HK-2 (cell line): ENCODE data around the gene VRTN.
"Not testable (repeated sequence)": the region's sequence is repeated elsewhere in the genome, so short reads cannot be mapped to it uniquely, and the experiment has no call there.

Experiments
- DNase-seq: peaks from one replicate; pipeline ENCODE4 v3.0.0-alpha.2; 2018; ENCODE audit not compliant: unreplicated experiment

Gene VRTN

DNA sequence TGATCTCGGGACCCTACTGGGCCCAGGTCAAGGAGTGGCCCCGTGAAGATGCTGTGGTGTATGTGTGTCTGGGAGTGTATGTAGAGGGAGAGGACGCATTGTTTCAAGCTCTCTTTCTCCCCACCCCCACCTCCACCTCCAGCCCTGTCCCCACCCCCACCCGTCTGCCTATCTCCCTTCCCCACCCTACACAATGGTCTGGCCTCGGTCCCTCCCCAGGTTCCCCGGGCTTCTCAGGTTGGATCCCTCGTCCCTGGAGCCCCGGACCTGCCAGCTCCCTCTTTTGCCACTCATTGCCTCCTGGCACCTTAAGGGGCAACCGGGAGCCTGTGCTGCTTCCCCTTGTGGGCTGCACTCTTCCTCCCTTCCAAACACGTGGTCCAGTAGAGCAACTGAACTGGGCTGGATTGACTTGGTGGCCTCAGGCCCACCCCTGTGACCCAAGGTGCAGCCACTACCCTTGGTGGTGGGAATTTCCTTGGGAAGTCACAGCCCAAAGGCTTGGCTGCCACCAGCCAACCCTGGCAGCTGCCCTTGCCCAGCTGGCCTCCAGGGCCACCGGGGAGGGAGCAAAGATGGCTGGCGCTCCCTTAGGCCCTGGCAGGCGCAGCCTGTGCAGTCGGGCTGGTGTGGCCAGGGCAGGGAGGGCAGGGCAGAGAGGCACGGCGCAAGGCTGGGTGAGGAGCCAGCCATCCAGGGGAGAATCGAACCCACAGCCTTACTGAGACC, 628 bp downstream of the VRTN start:
- no peak for DNase-seq

DNA sequence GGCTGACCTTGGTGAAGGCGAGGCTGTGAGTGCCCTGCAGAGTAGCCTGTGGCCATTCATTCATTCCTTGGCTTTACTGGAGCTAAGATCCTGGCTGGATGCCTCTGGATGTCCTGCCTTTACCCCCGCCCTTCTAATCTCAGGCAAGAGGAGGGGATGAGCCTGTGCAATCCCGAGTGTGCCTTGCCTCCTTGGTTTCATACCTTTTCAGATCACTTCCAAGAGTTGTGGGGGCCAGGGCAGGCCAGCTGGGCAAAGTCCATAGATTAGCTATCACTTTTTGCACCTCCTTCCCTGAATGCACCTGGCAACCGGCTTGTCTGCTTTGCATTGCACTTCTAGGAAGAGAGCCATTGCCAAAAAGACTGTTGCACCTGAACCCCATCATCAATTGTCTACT, 1.5 kb downstream of the VRTN start:
- DNase-seq: no peak

DNA sequence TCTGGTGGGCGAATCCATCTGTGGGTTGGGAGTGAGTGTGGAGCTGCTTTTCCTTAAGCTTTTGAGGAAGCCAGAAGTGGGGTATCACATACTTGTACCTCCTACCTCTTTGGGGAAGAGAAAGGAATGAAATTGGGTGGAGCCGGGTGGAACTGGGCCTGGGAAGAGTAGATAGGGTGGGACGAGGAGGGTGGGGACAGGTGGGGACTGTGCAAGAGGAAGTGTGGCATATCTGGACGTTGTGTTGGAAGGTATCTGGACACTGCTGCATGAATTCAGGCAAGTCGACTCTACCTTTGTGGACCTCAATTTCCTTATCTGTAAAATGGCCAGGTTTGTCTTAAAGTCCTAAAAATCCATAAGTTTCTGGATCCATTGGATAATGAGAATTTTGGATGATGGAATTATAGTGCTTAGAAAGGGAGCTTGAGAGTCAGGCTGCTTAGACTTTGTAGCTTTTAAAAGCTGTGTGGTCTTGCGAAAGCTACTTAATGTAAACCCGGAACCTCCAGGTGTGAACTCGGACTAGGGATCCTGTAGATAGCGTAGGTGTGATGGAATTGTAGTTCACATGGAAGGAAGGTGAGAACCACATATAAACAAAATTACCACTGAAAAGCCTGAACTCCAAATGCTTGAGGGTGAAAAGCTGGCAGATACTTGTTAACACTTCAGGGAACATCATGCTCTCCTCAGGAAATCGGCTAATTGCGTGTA, 2.1 kb downstream of the VRTN start:
- no peak for DNase-seq

DNA sequence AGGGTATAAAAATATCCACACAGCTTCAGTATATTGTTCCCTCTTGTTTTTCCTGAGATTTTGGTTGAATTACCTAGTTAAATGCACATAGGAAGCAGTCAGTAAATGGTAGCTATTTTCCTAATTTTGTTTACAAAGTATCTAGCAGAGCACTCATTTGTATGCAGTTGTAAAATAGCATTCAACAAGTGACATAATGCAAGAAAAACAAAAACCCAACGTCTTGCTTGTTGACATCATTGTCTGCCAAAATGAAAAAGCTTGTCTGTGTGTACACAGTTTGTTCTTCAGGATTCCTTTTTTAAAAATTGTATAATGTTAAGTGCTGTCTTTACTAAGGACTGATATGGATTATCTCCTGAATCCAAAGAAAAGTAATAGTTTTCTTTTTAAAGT, 2.7 kb downstream of the VRTN start:
- DNase-seq: no peak

DNA sequence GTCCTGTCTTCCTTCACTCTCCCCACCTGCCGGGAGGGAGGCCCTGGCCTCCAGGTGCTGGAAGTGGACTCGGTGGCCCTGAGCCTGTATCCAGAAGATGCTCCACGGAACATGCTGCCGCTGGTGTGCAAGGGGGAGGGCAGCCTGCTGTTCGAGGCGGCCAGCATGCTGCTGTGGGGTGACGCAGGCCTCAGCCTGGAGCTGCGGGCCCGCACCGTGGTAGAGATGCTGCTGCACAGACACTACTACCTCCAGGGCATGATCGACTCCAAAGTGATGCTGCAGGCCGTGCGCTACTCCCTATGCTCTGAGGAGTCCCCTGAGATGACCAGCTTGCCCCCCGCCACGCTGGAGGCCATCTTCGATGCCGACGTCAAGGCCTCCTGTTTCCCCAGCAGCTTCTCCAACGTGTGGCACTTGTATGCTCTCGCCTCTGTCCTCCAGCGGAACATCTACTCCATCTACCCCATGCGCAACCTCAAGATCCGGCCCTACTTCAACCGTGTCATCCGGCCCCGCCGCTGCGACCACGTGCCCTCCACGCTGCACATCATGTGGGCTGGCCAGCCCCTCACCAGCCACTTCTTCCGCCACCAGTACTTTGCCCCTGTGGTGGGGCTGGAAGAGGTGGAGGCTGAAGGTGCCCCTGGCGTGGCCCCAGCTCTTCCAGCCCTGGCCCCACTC, 8.8 kb downstream of the VRTN start:
- no peak for DNase-seq

DNA sequence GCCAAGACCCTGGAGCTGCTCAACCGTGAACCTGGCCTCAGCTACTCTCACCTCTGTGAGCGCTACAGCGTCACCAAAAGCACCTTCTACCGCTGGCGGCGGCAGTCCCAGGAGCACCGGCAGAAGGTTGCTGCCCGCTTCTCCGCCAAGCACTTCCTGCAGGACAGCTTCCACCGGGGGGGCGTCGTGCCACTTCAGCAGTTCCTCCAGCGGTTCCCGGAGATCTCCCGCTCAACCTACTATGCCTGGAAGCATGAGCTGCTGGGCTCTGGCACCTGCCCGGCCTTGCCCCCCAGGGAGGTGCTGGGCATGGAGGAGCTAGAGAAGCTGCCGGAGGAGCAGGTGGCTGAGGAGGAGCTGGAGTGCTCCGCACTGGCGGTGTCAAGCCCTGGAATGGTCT, 9.3 kb downstream of the VRTN start:
- no peak for DNase-seq

DNA sequence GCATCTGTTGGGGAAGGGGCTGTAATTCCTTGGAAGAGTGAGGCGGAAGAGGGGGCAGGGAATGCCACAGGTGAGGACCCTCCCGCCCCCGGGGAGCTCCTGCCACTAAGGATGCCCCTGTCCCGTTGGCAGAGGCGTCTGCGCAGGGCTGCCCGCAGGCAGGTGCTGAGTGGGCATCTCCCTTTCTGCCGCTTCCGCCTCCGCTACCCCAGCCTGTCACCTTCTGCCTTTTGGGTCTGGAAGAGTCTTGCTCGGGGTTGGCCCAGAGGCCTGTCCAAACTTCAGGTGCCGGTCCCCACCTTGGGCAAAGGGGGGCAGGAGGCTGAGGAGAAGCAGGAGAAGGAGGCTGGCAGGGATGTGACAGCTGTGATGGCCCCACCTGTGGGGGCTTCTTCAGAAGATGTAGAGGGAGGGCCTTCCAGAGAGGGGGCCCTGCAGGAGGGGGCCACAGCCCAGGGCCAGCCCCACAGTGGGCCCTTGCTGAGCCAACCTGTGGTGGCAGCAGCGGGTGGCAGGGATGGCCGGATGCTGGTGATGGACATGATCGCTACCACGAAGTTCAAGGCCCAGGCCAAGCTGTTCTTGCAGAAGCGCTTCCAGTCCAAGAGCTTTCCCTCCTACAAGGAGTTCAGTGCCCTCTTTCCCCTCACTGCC, 10.0 kb downstream of the VRTN start:
- no peak for DNase-seq

DNA sequence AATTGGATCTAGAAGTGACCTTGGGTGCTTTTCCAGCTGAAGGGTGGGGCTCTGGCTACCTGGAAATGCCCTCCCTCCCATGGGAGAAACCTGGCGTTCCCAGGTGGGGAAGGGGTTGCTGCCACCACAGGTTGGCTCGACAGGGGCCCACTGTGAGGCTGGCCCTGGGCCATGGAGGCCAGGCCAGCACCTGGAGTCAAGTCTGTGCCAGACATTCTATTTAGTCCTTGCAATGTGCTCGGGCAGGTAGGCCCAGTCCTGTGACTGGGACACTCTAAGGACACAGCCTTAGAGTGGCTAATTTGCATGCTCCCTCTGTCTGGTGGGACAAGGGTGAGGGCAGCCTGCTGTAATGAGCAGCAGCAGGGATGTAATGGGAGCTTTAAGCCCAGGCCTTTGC, 11.9 kb downstream of the VRTN start:
- no peak for DNase-seq

DNA sequence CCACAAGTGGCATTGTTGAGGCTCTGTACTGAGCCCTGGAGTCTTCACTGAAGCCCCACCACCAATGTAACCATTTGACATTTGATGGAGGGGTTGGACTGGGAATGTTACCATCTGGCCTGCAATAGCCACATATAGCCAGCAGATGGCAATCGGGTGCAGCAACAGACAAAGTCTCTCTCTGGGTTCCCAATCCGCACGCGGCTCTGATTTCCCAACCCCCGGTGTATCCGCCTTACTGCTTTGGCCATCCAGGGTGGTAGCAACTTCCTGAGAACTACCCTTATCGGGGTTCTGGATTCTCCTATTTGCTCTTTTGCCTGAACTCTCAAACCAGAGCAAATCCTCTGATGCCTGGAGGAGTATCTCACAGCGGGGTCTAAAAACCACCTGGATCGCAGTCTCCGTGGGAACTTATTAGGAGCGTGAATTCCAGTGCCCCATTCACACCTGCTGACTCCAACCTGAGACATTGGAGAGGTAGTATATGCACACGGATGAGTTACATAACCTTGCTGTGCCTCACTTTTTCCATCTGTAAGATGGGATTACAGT, 14.2 kb downstream of the VRTN start:
- peak; percentile 71 for DNase-seq

DNA sequence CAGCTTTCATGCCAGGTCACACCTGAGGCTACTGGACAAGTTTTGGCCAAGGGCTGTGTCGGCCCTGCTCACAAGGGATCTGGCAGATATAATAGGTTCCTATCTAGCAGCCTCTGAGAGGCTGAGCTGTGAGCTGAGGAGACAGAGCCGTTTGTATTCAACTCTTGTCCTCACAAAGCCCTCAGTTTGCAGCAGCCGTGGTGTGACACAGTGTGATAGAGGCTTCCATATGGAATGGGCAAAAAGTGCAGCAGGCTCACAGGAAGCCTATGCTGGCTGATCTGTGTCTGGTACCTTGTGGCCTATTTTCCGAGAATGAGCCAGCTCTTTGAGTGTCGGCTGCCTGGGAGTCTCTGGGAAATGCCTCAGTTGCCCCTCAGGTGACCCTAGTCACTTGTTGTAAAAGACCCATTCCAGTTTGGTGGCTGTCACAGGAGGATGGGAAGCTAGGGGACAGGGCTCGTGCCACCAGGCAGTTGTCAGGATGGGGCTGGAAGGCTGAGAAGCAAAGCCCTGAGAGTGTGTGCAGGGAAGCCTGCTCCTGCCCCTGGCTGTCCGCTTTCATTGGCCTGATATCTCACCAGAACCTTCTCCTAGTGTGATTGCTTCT, 16.1 kb downstream of the VRTN start:
- no peak for DNase-seq

DNA sequence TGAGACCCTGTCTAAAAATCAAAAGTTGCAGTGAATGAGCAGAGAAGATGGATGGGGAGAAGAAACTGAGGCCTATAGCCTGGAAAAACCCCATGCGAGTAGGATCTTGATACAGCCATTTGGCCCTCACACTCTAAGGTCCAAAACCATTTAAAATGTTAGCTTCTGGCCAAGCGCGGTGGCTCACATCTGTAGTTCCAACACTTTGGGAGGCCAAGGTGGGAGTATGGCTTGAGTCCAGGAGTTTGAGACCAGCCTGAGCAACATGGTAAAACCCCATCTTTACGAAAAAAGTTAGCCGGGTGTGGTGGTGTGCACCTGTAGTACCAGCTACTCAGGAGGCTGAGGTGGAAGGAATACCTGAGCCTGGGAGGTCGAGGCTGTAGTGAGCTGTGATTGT, 19.8 kb downstream of the VRTN start:
- no peak for DNase-seq

DNA sequence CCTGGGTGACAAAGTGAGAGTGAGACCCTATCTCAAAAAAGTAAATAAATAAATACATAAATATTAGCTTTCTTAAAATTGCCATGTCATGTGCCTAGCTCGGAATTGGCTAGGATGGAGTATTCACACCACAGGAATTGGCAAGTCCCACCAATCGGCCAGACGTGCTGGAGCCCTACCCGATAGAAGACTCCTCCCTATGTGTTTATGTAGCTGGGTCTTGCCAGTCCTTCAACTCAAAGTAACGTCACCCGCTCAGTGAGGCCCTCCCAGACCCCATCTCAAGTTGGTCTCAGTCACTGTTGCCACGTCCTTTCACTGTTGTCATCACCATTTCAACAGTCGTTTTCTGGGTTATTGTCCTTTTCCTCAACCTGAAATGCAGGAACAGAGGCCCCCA, 20.2 kb downstream of the VRTN start:
- no peak for DNase-seq

DNA sequence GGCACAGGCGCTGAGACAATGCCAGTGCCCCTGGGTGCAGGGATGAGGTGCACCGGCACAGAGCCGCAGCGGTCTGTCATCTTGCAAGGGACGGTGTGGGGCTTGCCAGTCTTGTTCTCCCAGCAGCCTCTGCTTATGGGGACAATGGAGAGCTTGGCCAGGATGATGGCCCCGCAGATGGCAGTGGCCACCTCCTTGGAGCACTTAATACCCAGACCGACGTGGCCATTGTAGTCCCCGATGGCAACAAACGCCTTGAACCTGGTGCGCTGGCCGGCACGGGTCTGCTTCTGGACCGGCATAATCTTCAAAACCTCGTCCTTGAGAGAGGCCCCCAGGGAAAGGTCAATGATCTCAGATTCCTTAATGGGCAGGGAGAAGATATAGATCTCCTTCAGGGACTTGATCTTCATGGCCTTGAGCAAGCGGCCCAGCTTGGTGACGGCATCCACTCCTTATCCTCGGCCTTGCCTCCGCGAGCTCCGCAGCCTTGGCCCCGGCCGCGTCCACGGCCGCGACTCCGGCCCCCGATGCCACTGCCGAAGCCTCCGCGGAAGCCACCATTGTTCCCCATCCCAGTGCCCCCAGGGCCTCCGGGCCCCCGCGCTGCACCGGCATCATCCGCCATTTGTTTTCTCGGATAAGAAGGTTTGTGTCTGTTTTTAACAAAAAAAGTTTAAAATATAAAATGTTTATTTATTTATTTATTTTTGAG, 29.9 kb downstream of the VRTN start:
- no peak for DNase-seq

DNA sequence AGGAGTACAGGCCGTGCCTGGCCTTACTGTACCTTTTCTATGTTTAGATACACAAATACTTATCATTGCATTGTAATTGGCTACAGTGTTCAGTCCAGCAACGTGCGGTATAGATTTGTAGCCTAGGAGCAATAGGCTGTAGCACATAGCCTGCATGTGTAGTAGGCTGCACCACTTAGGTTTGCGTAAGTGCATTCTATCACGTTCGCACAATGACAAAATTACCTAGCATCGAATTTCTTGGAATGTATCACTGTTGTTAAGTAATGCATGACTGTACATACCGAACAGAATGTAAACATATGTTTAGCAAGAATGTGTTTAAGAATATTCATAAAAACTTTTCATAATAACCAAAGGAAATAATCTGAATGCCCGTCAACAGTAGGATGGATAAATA, 31.9 kb downstream of the VRTN start:
- no peak for DNase-seq

DNA sequence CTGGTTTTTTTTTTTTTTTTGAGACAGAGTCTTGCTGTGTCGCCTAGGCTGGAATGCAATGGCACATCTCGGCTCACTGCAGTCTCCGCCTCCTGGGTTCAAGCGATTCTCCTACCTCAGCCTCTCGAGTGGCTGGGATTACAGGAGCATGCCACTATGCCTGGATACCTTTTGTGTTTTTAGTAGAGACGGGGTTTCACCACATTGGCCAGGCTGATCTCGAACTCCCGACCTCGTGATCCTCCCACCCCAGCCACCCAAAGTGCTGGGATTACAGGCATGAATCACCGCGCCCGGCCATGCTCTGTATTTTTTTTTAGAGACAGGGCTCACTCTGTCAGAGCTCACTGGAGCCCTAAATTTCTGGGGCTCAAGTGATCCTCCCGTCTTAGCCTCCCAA, 32.6 kb downstream of the VRTN start:
- no peak for DNase-seq

DNA sequence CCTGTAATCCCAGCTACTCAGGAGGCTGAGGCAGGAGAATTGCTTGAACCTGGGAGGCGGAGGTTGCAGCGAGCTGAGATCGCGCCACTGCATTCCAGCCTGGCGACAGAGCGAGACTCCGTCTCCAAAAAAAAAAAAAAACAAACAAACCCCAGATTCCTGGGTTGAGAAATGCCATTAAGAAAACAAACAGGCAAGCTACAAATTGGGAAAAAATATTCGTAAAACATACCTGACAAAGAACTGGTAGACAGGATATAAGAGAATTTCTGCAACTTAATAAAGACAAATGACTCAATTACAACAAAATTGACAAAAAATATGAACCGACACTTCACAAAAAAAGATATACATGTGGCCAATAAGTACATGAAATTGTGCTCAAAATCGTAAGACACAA, 33.3 kb downstream of the VRTN start:
- not testable (repeated sequence) for DNase-seq

DNA sequence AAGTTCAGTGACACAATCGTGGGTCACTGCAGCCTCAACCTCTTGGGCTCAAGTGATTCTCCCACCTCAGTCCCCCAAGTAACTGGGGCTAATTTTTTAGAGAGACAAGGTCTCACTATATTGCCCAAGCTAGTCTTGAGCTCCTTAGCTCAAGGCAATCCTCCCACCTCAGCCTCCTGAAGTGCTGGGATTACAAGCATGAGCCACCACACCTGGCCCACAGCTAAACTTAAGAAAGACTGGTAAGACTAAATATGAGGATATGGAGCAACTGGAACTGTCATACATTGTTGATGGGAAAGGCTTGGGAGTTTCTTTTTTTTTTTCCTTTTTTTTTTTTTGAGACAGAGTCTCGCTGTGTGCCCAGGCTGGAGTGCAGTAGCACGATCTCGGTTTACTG, 34.0 kb downstream of the VRTN start:
- no peak for DNase-seq

DNA sequence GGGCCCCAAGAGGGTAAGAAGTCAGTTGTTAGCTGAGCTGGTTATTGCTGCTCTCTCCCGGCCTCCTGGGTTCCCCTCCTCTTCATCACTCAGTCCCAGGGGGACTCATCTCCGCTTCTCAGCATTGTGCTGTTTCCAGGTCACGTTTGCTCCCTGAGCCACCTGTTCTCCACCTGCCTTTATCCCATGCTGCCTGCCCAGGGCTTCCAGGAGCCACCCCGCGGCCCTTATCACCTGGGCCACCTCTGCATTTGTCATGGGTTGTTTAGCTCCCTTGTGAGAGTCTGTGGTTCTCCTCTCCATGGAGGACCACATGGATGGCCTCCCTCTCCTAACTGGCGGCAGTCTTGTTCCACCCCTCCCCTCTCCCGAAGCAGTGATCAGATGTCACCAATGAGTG, 41.7 kb downstream of the VRTN start:
- DNase-seq: no peak

DNA sequence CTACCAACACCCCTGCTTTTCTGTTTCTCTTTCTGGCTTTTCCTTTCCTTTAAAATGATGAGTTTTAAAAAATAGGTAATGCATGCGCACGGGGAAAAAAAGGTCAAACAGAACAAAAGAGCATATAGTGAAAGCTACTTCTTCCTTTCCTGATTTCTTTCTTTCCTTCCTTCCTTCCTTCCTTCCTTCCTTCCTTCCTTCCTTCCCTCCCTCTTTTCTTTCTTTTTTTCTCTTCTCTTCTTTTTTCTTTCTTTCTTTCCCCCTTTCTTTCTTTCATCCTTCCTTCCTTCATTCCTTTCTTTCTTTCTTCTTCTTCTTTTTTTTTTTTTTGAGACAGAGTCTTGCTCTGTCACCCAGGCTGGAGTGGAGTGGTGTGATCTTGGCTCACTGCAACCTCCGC, 42.2 kb downstream of the VRTN start:
- not testable (repeated sequence) for DNase-seq

DNA sequence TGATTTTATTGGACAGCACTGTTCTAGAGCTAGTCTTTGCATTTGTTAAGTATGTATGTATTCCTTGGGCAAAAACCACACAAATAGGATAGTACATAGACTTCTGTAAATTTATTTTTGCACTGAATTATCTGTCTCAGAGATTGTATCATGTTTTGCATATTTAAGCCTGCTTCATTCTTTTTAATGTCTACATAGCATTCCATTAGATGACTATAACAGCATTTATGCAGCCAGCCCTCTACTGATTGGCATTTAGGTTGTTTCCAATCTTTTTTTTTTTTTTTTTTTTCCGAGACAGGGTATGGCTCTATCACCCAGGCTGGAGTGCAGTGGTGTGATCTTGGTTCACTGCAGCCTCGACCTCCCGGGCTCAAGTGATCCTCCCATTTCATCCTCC, 43.2 kb downstream of the VRTN start:
- DNase-seq: no peak
